A673 (cell line): ENCODE data around the gene NR4A3. TPM values are rescaled to one million over a fixed set of nuclear protein-coding genes. Genes with fewer than 3 reads are reported as not detected.
"Not testable (repeated sequence)": the region's sequence is repeated elsewhere in the genome, so short reads cannot be mapped to it uniquely, and the experiment has no call there.

Experiments used
- BruUV-seq: library from RNA; stranded (reverse); fragments of 400-500 nt; replicated peaks from 2 replicates; lab custom pipeline; 2021; lab: Mats Ljungman, UMichigan
- CTCF ChIA-PET: fragments of 300-600 bp; sonication (Branson Sonifier 250); formaldehyde crosslinking; loops from one replicate; lab custom pipeline; 2022; ENCODE audit warnings: antibody characterized with exemption; lab: Charles Lee
- POLR2A ChIA-PET: fragments of 300-600 bp; sonication (Branson Sonifier 250); formaldehyde crosslinking; loops from one replicate; lab custom pipeline; 2022; ENCODE audit warnings: antibody characterized with exemption; ENCODE audit not compliant: low non-redundant PET; lab: Charles Lee
- DNase-seq: peaks from one replicate; pipeline ENCODE4 v3.0.0-alpha.2; 2015; ENCODE audit warnings: low spot score
- H3K27ac ChIP-seq: fragments of 200-600 bp; sonication (generic); 2 replicates; pipeline ENCODE4 v1.5.1; 2016; ENCODE audit warnings: mixed run types, low read depth, mild to moderate bottlenecking, mixed read lengths, antibody characterized with exemption, low read length; ENCODE audit not compliant: poor library complexity, severe bottlenecking
- H3K27me3 ChIP-seq: fragments of 200-600 bp; sonication (generic); replicated peaks from 2 replicates; pipeline ENCODE4 v1.6.1; 2017; ENCODE audit warnings: mixed run types, low read depth, mild to moderate bottlenecking, mixed read lengths, antibody characterized with exemption, low read length; ENCODE audit not compliant: insufficient read depth, poor library complexity
- H3K36me3 ChIP-seq: fragments of 200-600 bp; sonication (generic); 2 replicates; pipeline ENCODE4 v1.6.1; 2016; ENCODE audit warnings: mixed run types, mild to moderate bottlenecking, mixed read lengths, antibody characterized with exemption, low read length; ENCODE audit not compliant: insufficient read depth, poor library complexity, severe bottlenecking
- H3K4me1 ChIP-seq: fragments of 200-600 bp; sonication (generic); 2 replicates; pipeline ENCODE4 v1.6.1; 2017; ENCODE audit warnings: mixed run types, mild to moderate bottlenecking, mixed read lengths, antibody characterized with exemption, low read length; ENCODE audit not compliant: insufficient read depth, poor library complexity, severe bottlenecking
- H3K4me3 ChIP-seq: fragments of 200-600 bp; sonication (generic); 2 replicates; pipeline ENCODE4 v1.5.1; 2016; ENCODE audit warnings: low read depth, mixed run types, mild to moderate bottlenecking, mixed read lengths, low read length; ENCODE audit not compliant: poor library complexity, severe bottlenecking
- H3K9me3 ChIP-seq: fragments of 200-600 bp; sonication (generic); 2 replicates; pipeline ENCODE4 v1.6.1; 2016; ENCODE audit warnings: mixed run types, low read depth, mild to moderate bottlenecking, mixed read lengths, antibody characterized with exemption, low read length; ENCODE audit not compliant: poor library complexity, severe bottlenecking
- CTCF ChIP-seq: fragments of 300-800, 200-600 bp; sonication (generic); conservative IDR thresholded peaks from 2 replicates; pipeline ENCODE4 v1.5.1; 2017; ENCODE audit warnings: low read depth, mild to moderate bottlenecking, antibody characterized with exemption, low read length, moderate library complexity, mixed read lengths
- EZH2 ChIP-seq: fragments of 200-600 bp; sonication (generic); IDR thresholded peaks from 2 replicates; pipeline ENCODE4 v1.6.1; 2017; ENCODE audit warnings: borderline replicate concordance, low read depth, mild to moderate bottlenecking, mixed read lengths, antibody characterized with exemption, low read length; ENCODE audit not compliant: poor library complexity, severe bottlenecking
- intact Hi-C: fragments of 100-400 bp; cut with micrococcal nuclease; formaldehyde crosslinking; loops from one replicate; pipeline ENCODE4 v1.10.0; 2022; ENCODE audit not compliant: unreplicated experiment
- total RNA-seq: library from RNA; stranded (reverse); gene quantifications from 2 replicates; pipeline ENCODE4 v1.2.3, GENCODE V29; 2021

NR4A3 gene
- total RNA-seq, 1 experiment from 2014 or later = 6.4 TPM

GRCh38 chr9:99778836-99779235 lies 42.8 kb upstream of the NR4A3 start:
- ChIA-PET POLR2A (no interaction called here), CTCF (no interaction called here)
- no peak for DNase-seq
- Histone ChIP-seq H3K27me3 (peaks cover 9% of the 10 kb centered on the region), H3K4me3 (no peak overlapping the region), H3K36me3 (no peaks in the 10 kb centered on the region), H3K9me3 (no peaks in the 10 kb centered on the region), H3K27ac (no peak overlapping the region), H3K4me1 (no peaks in the 10 kb centered on the region)
- intact Hi-C loops = no loop called here
- TF ChIP-seq EZH2 (no peak), CTCF (no peak)
- BruUV-seq = no TSS peak

DNA sequence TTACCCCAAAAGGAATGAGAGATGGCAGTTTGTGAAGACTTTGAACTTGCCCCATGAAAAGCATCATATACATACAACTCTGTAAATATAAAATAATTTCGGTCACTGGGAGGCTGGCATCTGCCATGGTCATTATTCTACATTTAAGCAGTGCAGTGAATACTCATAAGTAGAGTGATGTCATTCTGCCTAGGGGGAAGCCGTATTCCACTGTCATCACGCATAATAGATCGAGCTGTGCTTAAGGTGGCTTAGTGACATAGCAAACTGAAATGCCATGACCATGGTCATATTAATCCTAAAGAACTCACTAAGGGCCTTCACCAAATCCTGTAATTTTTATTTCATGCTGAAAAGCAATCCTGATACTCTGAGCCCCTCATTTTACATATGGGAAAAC lies 42.4 kb upstream of the NR4A3 start:
- Histone ChIP-seq H3K4me3 (no peak overlapping the region), H3K27me3 (peaks cover 5% of the 10 kb centered on the region), H3K27ac (no peak overlapping the region), H3K36me3 (no peaks in the 10 kb centered on the region), H3K9me3 (no peaks in the 10 kb centered on the region), H3K4me1 (no peaks in the 10 kb centered on the region)
- ChIA-PET CTCF (no interaction called here), POLR2A (interaction anchor here (0.6 kb wide), 1 partner anchor 482 kb away, joined by 3 read pairs; no protein-coding TSS in a partner anchor)
- TF ChIP-seq CTCF = no peak
- intact Hi-C loops = no loop called here
- no peak for DNase-seq
- BruUV-seq = no TSS peak

DNA sequence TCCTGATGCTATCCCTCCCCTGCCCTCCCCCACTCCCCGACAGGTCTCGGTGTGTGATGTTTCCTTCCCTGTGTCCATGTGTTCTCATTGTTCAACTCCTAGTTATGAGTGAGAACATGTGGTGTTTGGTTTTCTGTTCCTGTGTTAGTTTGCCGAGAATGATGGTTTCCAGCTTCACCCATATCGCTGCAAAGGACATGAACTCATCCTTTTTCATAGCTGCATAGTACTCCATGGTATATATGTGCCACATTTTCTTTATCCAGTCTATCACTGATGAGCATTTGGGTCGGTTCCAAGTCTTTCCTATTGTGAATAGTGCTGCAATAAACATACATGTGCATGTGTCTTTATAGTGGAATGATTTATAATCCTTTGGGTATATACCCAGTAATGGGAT lies 39.3 kb upstream of the NR4A3 start:
- BruUV-seq, CTCF ChIA-PET, intact Hi-C loops: not testable (repeated sequence)

GRCh38 chr9:99782962-99783718 lies 38.5 kb upstream of the NR4A3 start:
- intact Hi-C loops = no loop called here
- Histone ChIP-seq H3K4me1 (no peaks in the 10 kb centered on the region), H3K27ac (no peak overlapping the region), H3K4me3 (no peak overlapping the region), H3K36me3 (no peaks in the 10 kb centered on the region), H3K9me3 (no peaks in the 10 kb centered on the region), H3K27me3 (no peaks in the 10 kb centered on the region)
- ChIA-PET POLR2A (no interaction called here), CTCF (no interaction called here)
- TF ChIP-seq EZH2 (no peak), CTCF (no peak)
- BruUV-seq = no TSS peak
- DNase-seq = no peak

More for the DNA sequence above, 39.3 kb upstream of the NR4A3 start:
- H3K27ac ChIP-seq, POLR2A ChIA-PET, DNase-seq, H3K27me3 ChIP-seq, H3K4me3 ChIP-seq, H3K9me3 ChIP-seq, H3K36me3 ChIP-seq, H3K4me1 ChIP-seq: not testable (repeated sequence)
